K562 (cell line): ENCODE data around the gene SLC5A2. TPM values are rescaled to one million over a fixed set of nuclear protein-coding genes. Genes with fewer than 3 reads are reported as not detected.

Experiments used
- CBFA2T2 ChIP-seq: fragments of 450-650 bp; conservative IDR thresholded peaks from 2 replicates; pipeline ENCODE4 v1.6.1; 2017; ENCODE audit warnings: mild to moderate bottlenecking
- ERF ChIP-seq: fragments of 450-650 bp; formaldehyde crosslinking; IDR thresholded peaks from 2 replicates; pipeline ENCODE4 v1.4.0; 2020; ENCODE audit warnings: mild to moderate bottlenecking, mixed read lengths
- ETV5 ChIP-seq: sonication (generic); formaldehyde crosslinking; IDR thresholded peaks from 2 replicates; pipeline ENCODE4 v1.4.0; 2020; ENCODE audit warnings: low read depth, mild to moderate bottlenecking, missing genetic modification reagents
- NRF1 ChIP-seq, 2 experiments: fragments of 450-650 bp; IDR thresholded peaks in 1 of 2; conservative IDR thresholded peaks in 1 of 2; 2 replicates each; pipeline ENCODE4 v1.6.1; 2014; ENCODE audit warnings: mild to moderate bottlenecking in 2 of 2
- POLR2AphosphoS2 ChIP-seq: IDR thresholded peaks from 2 replicates; pipeline ENCODE4 v1.6.1; 2012; ENCODE audit warnings: low read length, improper control_type of control experiment
- RBM22 ChIP-seq: fragments of 200-400 bp; formaldehyde crosslinking; IDR thresholded peaks from 2 replicates; pipeline ENCODE4 v1.6.1; 2018; ENCODE audit warnings: low read length, low read depth; ENCODE audit not compliant: poor library complexity, severe bottlenecking
- RNF2 ChIP-seq: sonication (generic); IDR thresholded peaks from 2 replicates; pipeline ENCODE4 v1.6.1; 2016
- SIN3A ChIP-seq, 2 experiments: fragments of 150-350 bp in 1 of 2; IDR thresholded peaks; 2 replicates each; pipeline ENCODE4 v1.6.1; 2011 to 2016; ENCODE audit warnings: borderline replicate concordance in 2 of 2, low read depth in 2 of 2, low read length in 2 of 2, mild to moderate bottlenecking in 2 of 2, moderate library complexity in 2 of 2; ENCODE audit not compliant: control insufficient read depth in 1 of 2
- ZC3H4 ChIP-seq: sonication (generic); formaldehyde crosslinking; IDR thresholded peaks from 2 replicates; pipeline ENCODE4 v1.9.0; 2021; ENCODE audit warnings: missing genetic modification reagents, borderline replicate concordance
- ZNF232 ChIP-seq: sonication (generic); formaldehyde crosslinking; IDR thresholded peaks from 2 replicates; pipeline ENCODE4 v1.8.0; 2022; ENCODE audit warnings: mild to moderate bottlenecking, missing genetic modification reagents
- ZNF354B ChIP-seq: fragments of 250-450 bp; sonication (Bioruptor Pico); IDR thresholded peaks from 2 replicates; pipeline ENCODE4 v1.4.0; 2020
- ZNF41 ChIP-seq: fragments of 250-450 bp; sonication (Bioruptor Pico); conservative IDR thresholded peaks from 2 replicates; pipeline ENCODE4 v1.4.0; 2020; ENCODE audit warnings: mild to moderate bottlenecking
- ZNF695 ChIP-seq: fragments of 450-650 bp; formaldehyde crosslinking; IDR thresholded peaks from 2 replicates; pipeline ENCODE4 v1.4.0; 2020; ENCODE audit warnings: mild to moderate bottlenecking, moderate library complexity
- polyA plus RNA-seq, 8 experiments: library from polyadenylated mRNA; depleted of rRNA in 4 of 8; stranded (reverse) in 5 of 8; unstranded in 3 of 8; fragments of >200 nt; fragmentation: Nextera tagmentation in 2 of 8; fragmentation: Illumina TruSeq in 1 of 8; extraction: Ambion mirVana in 2 of 8; extraction: Trizol in 1 of 8; gene quantifications; 2 replicates each; pipeline versions ENCODE4 v1.2.1 to v1.2.3, GENCODE V29; 2011 to 2014; ENCODE audit warnings: inconsistent platforms in 1 of 8, missing spikeins in 1 of 8
- total RNA-seq, 7 experiments: library from RNA; depleted of rRNA in 6 of 7; stranded (reverse); fragments of >200 nt in 6 of 7; fragmentation: Illumina TruSeq in 2 of 7; extraction: Trizol in 2 of 7; gene quantifications; 2 replicates each; pipeline versions ENCODE4 v1.2.1 to v1.2.3, GENCODE V29; 2011 to 2021; ENCODE audit warnings: low replicate concordance in 1 of 7
- TF ChIP-seq, protein P1 (sequence below): IDR thresholded peaks from 3 replicates; pipeline ENCODE4 v1.6.1; 2011; ENCODE audit warnings: borderline replicate concordance, mild to moderate bottlenecking, moderate library complexity; ENCODE audit not compliant: insufficient read length; ENCODE audit errors: extremely low read depth
- TF ChIP-seq, protein P2 (sequence below): fragments of 450-650 bp; IDR thresholded peaks from 2 replicates; pipeline ENCODE4 v1.7.1; 2018; ENCODE audit warnings: mild to moderate bottlenecking, low read depth; ENCODE audit not compliant: partially characterized antibody
- TF ChIP-seq, protein P3 (sequence below), 2 experiments: IDR thresholded peaks; 2 replicates each; pipeline ENCODE4 v1.6.1; 2011; ENCODE audit warnings: borderline replicate concordance in 1 of 2, control low read depth in 1 of 2, low read depth in 1 of 2, low read length in 1 of 2, mild to moderate bottlenecking in 1 of 2, mixed read lengths in 1 of 2, moderate library complexity in 1 of 2; ENCODE audit not compliant: insufficient read depth in 1 of 2, insufficient read length in 1 of 2, poor library complexity in 1 of 2, severe bottlenecking in 1 of 2; ENCODE audit errors: extremely low read depth in 1 of 2
- TF ChIP-seq, protein P4 (sequence below): fragments of 250-450 bp; sonication (Bioruptor Pico); IDR thresholded peaks from 2 replicates; pipeline ENCODE4 v1.4.0; 2020; ENCODE audit warnings: mild to moderate bottlenecking, moderate library complexity

The SLC5A2 gene
- total and polyA plus RNA-seq, 9 of the 15 experiments (the other 6 are each of a cell fraction or from before 2014, with no cell fraction given), result 0.07 to 2.7 (median 2.2) TPM; not detected in 6

DNA sequence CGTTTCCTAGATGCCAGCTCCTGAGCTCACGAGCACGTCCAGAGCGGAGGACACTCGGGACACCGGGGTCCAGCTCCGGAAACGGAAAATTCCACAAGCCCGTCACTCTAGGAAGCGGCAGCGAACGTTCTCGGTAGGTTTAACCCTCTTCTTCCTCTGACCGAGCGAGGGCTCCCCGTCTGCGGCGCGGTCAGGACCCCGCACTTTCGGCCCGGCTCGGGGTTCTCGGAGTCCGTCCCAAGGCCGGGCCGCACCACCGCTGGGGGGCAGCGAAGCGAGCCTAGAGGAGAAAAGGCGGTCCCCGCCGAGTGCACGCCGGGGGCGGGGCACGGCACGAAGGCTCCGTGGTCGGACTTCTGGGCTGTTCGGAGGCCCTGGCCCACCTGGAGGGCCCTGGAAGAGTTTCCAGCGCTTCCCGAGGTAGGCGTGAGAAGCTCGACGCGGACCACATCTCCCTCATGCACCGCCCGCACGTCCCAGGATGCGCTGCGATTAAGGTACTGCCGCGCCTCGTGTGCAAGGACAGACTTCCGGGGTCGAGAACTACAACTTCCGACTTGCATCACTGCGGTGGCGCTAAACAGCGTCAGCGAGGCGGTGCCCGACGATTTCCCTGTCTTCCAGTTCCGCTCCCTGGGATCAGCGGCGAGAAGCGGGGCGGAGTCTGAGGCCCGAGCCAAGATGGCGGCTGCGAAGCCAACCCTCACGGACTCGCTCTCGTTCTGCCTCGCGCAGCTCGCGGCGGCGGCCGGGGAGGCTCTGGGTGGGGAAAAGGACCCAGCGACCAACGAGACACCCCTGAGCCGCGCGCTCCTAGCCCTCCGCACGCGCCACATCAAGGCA lies 23.9 kb upstream of the SLC5A2 start, which contains the start of gene ARMC5 (continued):
- TF ChIP-seq ETV5 (CRISPR knock-in tag), result peak; percentile 92
- peak; percentile 40 to 87; a peak in 3 of 4 replicates for TF ChIP-seq SIN3A (IDR thresholded peaks at IDR 0.05; ENCODE audit: borderline replicate concordance in 2 of 2, control insufficient read depth in 1 of 2, low read depth in 2 of 2, low read length in 2 of 2)
- no peak for TF ChIP-seq CBFA2T2
- peak; percentile 48; the same call in 1 of the 2 replicates for TF ChIP-seq POLR2AphosphoS2
- TF ChIP-seq RBM22, result peak; percentile 75
- TF ChIP-seq NRF1 (conservative IDR thresholded peaks at IDR 0.05 in 1 of 2, IDR thresholded peaks at IDR 0.05 in 1 of 2), result no peak
- TF ChIP-seq ZNF695 (CRISPR knock-in tag), result no peak
- TF ChIP-seq RNF2, result 0 out of 2 replicates have a peak, but pooled peaks have one; percentile 3
- no peak for TF ChIP-seq ZC3H4 (CRISPR knock-in tag)
- TF ChIP-seq, protein P1, sequence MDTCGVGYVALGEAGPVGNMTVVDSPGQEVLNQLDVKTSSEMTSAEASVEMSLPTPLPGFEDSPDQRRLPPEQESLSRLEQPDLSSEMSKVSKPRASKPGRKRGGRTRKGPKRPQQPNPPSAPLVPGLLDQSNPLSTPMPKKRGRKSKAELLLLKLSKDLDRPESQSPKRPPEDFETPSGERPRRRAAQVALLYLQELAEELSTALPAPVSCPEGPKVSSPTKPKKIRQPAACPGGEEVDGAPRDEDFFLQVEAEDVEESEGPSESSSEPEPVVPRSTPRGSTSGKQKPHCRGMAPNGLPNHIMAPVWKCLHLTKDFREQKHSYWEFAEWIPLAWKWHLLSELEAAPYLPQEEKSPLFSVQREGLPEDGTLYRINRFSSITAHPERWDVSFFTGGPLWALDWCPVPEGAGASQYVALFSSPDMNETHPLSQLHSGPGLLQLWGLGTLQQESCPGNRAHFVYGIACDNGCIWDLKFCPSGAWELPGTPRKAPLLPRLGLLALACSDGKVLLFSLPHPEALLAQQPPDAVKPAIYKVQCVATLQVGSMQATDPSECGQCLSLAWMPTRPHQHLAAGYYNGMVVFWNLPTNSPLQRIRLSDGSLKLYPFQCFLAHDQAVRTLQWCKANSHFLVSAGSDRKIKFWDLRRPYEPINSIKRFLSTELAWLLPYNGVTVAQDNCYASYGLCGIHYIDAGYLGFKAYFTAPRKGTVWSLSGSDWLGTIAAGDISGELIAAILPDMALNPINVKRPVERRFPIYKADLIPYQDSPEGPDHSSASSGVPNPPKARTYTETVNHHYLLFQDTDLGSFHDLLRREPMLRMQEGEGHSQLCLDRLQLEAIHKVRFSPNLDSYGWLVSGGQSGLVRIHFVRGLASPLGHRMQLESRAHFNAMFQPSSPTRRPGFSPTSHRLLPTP, result no peak
- TF ChIP-seq, protein P2, sequence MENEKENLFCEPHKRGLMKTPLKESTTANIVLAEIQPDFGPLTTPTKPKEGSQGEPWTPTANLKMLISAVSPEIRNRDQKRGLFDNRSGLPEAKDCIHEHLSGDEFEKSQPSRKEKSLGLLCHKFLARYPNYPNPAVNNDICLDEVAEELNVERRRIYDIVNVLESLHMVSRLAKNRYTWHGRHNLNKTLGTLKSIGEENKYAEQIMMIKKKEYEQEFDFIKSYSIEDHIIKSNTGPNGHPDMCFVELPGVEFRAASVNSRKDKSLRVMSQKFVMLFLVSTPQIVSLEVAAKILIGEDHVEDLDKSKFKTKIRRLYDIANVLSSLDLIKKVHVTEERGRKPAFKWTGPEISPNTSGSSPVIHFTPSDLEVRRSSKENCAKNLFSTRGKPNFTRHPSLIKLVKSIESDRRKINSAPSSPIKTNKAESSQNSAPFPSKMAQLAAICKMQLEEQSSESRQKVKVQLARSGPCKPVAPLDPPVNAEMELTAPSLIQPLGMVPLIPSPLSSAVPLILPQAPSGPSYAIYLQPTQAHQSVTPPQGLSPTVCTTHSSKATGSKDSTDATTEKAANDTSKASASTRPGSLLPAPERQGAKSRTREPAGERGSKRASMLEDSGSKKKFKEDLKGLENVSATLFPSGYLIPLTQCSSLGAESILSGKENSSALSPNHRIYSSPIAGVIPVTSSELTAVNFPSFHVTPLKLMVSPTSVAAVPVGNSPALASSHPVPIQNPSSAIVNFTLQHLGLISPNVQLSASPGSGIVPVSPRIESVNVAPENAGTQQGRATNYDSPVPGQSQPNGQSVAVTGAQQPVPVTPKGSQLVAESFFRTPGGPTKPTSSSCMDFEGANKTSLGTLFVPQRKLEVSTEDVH, result peak; percentile 90
- peak; percentile 89; the same call in 1 of the 2 replicates for TF ChIP-seq ERF
- TF ChIP-seq ZNF41 (CRISPR knock-in tag), result 0 out of 2 replicates have a peak, but pooled peaks have one; percentile 48
- TF ChIP-seq, protein P3, sequence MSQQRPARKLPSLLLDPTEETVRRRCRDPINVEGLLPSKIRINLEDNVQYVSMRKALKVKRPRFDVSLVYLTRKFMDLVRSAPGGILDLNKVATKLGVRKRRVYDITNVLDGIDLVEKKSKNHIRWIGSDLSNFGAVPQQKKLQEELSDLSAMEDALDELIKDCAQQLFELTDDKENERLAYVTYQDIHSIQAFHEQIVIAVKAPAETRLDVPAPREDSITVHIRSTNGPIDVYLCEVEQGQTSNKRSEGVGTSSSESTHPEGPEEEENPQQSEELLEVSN (IDR thresholded peaks at IDR 0.05; ENCODE audit: borderline replicate concordance in 1 of 2, extremely low read depth in 1 of 2, insufficient read depth in 1 of 2, insufficient read length in 1 of 2, low read depth in 1 of 2, low read length in 1 of 2, poor library complexity in 1 of 2, severe bottlenecking in 1 of 2), result peak; percentile 86 to 87
- peak; percentile 81; the same call in 1 of the 2 replicates for TF ChIP-seq ZNF232
- TF ChIP-seq, protein P4, sequence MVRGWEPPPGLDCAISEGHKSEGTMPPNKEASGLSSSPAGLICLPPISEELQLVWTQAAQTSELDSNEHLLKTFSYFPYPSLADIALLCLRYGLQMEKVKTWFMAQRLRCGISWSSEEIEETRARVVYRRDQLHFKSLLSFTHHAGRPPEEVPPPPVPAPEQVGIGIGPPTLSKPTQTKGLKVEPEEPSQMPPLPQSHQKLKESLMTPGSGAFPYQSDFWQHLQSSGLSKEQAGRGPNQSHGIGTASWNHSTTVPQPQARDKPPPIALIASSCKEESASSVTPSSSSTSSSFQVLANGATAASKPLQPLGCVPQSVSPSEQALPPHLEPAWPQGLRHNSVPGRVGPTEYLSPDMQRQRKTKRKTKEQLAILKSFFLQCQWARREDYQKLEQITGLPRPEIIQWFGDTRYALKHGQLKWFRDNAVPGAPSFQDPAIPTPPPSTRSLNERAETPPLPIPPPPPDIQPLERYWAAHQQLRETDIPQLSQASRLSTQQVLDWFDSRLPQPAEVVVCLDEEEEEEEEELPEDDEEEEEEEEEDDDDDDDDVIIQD, result 0 out of 2 replicates have a peak, but pooled peaks have one; percentile 40
- TF ChIP-seq ZNF354B (CRISPR knock-in tag), result peak; percentile 22; the same call in 1 of the 2 replicates
